GM18868 (cell line): ENCODE results near the gene PARP4.
"Not testable (repeated sequence)": the region's sequence is repeated elsewhere in the genome, so short reads cannot be mapped to it uniquely, and the experiment has no call there.

Source experiments
- ATAC-seq: cut with Tn5 transposase; IDR thresholded peaks from one replicate; pipeline ENCODE4 v1.9.1; 2021; ENCODE audit warnings: mild to moderate bottlenecking, moderate library complexity; ENCODE audit not compliant: unreplicated experiment

PARP4 gene

GRCh38 chr13:24512197-24512907 lies at the start of gene PARP4:
TSS of gene PARP4 (minus strand) at chr13:24512778. CDS start at chr13:24503776, 9,002 bp downstream.
- peak; percentile 81 for ATAC-seq

DNA sequence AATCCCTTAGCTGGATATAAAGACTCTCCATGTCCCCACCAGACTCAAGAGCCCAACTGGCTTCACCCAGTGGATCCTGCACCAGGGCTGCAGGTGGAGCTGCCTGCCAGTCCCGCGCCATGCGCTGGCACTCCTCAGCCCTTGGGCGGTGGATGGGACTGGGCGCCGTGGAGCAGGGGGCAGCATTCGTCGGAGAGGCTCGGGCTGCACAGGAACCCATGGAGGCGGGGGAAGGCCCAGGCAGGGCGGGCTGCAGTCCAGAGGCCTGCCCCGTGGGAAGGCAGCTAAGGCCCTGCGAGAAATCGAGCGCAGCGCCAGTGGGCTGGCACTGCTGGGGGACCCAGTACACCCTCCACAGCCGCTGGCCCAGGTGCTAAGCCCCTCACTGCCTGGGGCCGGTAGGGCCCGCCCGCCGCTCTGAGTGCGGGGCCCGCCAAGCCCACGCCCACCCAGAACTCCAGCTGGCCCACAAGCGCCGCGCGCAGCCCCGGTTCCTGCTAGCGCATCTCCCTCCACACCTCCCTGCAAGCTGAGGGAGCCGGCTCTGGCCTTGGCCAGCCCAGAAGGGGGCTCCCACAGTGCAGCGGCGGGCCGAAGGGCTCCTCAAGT lies 48.1 kb upstream of the PARP4 start:
- not testable (repeated sequence) for ATAC-seq

GRCh38 chr13:24559431-24560218 lies 47.0 kb upstream of the PARP4 start:
- ATAC-seq, result not testable (repeated sequence)

DNA sequence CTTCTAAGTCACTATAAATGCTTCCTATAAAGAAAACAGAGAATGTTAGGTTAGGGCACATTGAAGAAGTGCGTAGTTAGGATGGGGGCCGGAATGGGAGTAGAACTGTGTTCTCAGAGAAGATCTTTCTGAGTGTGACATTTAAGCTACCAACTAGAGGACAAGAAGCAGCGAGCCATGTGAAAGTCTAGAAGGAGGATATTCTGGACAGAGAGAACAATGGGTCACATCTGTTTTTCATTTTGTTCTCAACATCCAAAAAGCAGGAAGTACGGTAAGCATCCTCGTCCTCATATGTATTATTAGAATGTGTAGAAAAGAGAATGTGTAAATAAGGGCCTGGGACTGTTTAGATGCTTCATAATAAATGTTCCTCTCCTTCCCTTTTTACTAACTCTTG lies 44.5 kb upstream of the PARP4 start:
- no peak for ATAC-seq

- ATAC-seq, result not testable (repeated sequence)
Measured at GRCh38 chr13:24553892-24554291, 41.3 kb upstream of the PARP4 start.

DNA sequence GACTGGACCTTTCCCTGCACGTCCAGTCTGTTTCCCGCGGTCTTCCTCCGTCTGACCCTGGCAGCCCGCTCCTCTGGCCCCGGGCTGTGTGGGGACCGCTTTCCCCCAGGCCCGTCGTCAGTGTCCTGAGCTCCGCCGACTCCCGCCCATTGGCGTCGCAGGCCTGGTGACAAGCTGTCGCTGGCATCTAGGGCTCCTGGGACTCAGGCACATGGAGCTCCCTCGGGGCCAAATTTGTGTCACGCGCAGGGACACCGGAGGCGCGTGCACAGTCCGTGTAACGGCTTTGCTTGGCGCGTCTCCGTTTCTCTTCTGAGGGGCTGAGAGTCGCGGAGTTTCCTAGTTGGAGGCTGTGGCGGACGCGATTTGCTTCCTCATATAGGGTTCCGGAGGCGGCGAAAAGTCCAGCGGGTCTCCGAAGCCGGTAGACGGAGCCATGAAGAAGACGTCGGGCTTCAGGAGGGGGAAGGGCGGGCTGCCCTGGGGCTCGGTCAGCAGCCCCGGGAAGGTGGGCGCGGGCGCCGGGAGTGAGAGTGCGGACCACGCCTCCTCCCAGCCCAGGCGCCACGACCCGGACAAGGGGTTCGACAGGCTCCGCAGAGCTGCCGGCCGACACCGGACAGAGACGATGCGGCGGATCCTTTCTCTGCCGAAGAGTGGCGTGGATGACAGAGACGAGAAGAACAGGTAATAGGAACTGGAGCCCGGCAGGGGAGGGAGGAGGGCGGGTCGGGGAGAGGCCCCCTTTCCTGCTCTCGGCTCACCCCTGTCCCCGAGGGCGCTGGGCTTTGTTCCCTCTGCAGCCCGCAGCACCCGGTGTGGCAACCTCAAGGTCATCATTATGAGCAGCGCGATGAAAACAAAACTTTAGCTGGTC lies 29.1 kb upstream of the PARP4 start:
- not testable (repeated sequence) for ATAC-seq

GRCh38 chr13:24541127-24541475 lies 28.5 kb upstream of the PARP4 start:
- ATAC-seq, result no peak

DNA sequence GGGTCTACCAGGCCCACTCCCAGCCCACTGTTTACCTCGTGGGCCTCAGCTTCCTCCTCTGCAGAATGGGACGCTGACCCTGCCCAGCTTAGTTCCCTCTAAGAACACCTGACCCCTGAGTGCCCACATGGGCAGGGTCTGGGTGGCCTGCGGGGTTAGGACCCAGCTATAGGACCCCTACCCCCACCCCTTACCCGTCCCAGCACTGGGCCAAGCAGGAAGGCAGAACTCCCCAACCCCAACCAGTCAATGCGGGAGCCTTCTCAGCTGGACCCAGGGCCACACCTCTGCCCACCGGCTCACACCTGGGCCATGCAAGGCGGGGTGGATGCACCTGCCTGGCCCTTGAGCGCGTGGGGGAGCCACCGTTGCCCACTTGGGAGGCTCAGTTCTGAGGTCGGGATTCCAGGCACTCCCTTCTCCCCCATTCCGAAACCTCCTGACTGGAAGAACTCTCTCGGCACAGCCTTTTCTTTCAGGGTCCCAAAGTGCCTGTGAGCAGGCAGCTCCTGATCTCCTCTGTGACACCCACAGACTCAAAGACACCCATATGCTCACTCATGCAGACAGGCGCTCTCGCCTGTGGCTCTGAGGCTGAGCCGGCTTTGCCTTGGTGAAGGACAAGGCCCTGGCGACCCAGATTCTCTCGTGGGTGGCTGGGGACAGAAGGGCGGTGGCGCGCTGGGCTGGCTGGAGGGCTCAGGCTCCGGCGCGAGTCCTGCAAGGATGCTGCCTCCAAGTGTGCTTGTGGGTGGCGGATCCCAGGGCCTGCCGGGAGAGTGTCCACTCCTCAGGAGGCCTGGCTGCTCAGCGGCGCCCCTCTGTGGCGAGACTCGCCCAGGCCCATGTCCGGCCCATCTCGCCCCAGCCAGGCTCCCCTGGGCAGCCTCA lies 27.9 kb upstream of the PARP4 start:
- no peak for ATAC-seq

- no peak for ATAC-seq
Measured at GRCh38 chr13:24539500-24540165, 27.1 kb upstream of the PARP4 start.

DNA sequence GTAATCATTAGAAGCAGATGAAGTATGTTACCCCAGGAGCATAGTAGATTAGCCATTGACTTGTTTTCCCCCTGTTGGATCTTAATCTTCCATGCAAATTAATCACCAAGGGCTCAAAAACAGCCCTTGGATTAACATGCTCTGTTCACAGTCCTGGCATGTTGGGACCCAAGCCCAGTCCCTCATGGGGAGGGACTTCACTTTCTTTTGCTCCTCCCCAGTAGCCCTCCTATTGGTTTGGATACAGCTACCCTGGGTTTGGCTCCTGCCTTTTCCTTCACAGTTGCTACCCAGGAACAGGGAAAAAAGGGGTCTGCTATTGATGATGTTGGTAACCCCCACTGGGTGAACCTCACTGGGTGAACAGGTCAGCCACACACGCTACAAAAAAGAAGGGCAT lies 16.9 kb upstream of the PARP4 start:
- ATAC-seq, result no peak

- no peak for ATAC-seq
Measured at GRCh38 chr13:24528816-24529398, 16.3 kb upstream of the PARP4 start.

DNA sequence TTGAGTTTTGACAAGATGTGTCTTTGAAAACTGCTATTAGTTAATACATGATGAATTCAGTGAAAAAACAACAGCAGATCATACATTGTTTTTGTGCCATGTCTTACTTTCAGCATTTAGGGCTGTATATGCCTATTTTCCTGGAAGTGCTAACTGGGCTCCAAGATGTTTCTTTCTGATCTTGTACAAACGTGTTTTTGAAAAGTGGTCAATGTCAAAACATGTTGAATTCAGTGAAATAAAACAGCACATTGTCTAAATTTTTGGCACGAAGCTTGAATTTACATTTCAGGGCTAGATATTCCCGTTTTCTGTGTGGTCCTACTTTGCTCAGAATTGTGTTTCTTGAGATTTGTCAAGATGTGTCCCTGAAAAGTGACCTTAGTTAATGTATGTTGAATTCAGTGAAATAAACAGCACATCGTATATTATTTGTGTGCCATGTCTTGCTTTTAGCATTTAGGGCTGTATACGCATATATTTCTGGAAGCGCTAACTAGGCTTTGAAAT lies 14.7 kb upstream of the PARP4 start:
- no peak for ATAC-seq

DNA sequence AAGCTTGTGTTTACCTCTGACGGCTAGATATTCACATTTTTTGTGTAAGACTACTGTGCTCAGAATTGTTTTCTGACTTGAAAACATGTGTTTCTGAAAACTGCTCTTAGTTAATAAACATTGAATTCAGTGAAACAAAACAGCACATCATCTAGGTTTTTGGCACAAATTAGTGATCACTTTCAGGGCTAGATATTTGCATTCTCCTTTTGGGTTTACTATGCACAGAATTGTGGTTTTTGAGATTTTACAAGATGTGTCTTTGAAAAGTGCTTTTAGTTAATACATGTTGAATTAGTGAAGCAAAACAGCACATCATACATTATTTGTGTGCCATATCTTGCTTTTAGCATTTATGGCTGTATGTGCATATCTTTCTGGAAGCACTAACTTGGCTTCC lies 8.2 kb upstream of the PARP4 start:
- ATAC-seq, result no peak

DNA sequence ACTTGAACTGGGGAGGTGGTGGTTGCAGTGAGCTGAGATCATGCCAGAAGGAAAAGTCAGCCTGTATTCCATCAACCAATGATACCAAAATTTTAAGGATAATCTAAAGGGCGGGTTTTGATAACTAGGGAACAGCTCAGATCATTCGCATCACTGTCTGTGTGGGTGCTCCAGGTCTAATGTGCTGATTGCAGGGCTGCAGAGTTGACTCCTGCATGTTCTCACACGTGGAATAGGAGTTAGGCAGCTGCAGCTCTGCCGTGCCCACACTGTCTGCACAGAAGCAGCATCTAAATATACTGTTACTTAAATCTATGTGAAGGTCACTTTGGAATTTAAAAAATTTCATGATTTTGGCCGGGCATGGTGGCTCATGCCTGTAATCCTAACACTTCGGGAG lies 4.3 kb upstream of the PARP4 start:
- no peak for ATAC-seq

DNA sequence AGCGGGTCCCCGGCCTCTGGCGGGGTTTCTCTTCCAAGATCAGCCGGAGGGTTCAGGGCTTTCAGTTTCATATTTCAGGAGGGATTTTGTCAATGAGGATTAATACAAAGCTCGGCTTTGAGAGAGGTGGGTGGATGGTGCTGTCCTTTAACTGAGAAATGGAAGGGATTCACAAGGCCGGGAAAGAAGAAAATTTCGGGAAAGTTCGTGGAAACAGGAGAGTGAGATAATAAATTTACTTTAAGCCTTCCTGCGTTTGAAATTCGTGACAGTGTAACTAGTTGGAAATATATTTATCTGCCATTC lies 283 bp upstream of the PARP4 start:
- ATAC-seq, result no peak

DNA sequence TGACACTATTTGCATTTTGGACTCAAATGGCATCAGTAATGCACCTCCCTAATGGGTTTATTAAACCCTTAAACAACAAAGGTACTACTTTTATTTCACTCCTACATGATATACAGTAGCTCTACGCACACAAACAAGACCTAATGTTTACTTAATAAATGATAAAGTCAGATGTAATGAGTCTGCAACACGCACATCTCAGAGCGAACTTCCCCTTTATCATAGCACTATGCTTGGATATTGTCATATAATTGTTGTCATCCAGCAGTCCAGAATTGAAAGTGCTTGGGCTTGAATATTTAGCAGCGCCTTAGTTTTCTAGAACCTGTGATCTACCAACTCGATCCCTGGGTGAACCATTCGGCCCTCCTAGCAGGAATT lies 772 bp downstream of the PARP4 start:
- ATAC-seq, result peak; percentile 6

GRCh38 chr13:24511019-24511815 lies 1.4 kb downstream of the PARP4 start:
- peak; percentile 37 for ATAC-seq

GRCh38 chr13:24506698-24507335 lies 5.8 kb downstream of the PARP4 start:
- no peak for ATAC-seq
